K562 (cell line): Measurements from ENCODE around the gene MARS1. TPM values are rescaled to one million over a fixed set of nuclear protein-coding genes. Genes with fewer than 3 reads are reported as not detected.

Experiments
- ARID3A ChIP-seq: IDR thresholded peaks from 2 replicates; pipeline ENCODE4 v1.6.1; 2012; ENCODE audit warnings: low read depth, low read length, improper control_type of control experiment, borderline replicate concordance
- ATF7 ChIP-seq: fragments of 450-650 bp; IDR thresholded peaks from 2 replicates; pipeline ENCODE4 v1.7.1; 2014; ENCODE audit warnings: mild to moderate bottlenecking, moderate library complexity
- FOS ChIP-seq: IDR thresholded peaks from 3 replicates; pipeline ENCODE4 v1.6.1; 2011; ENCODE audit not compliant: insufficient read length; ENCODE audit errors: extremely low read depth
- KLF1 ChIP-seq: fragments of 450-650 bp; IDR thresholded peaks from 2 replicates; pipeline ENCODE4 v1.6.1; 2016; ENCODE audit warnings: missing genetic modification characterization, missing compliant biosample characterization
- MCM7 ChIP-seq, 2 experiments: fragments of 450-650 bp; IDR thresholded peaks; 2 replicates each; pipeline ENCODE4 v1.6.1; 2016 to 2018
- MNT ChIP-seq, 2 experiments: fragments of 450-650 bp; conservative IDR thresholded peaks; 2 replicates each; pipeline ENCODE4 v1.6.1; 2017; ENCODE audit warnings: mild to moderate bottlenecking in 2 of 2, moderate library complexity in 2 of 2
- NR1H2 ChIP-seq: sonication (generic); formaldehyde crosslinking; IDR thresholded peaks from 2 replicates; pipeline ENCODE4 v1.4.0; 2020; ENCODE audit warnings: mild to moderate bottlenecking, missing genetic modification reagents
- PML ChIP-seq: IDR thresholded peaks from 2 replicates; pipeline ENCODE4 v1.6.1; 2012; ENCODE audit warnings: low read length, inconsistent platforms
- PRDM10 ChIP-seq: fragments of 450-650 bp; IDR thresholded peaks from 2 replicates; pipeline ENCODE4 v1.6.1; 2018; ENCODE audit not compliant: partially characterized antibody
- PTRF ChIP-seq: fragments of 450-650 bp; IDR thresholded peaks from 2 replicates; pipeline ENCODE4 v1.6.1; 2016; ENCODE audit warnings: mild to moderate bottlenecking, missing genetic modification characterization, missing compliant biosample characterization
- SETDB1 ChIP-seq: IDR thresholded peaks from one replicate; pipeline ENCODE4 v1.6.1; 2012; ENCODE audit warnings: low read length, control low read depth, inconsistent platforms
- TRIM24 ChIP-seq, 2 experiments: fragments of 450-650 bp; IDR thresholded peaks; 2 replicates each; pipeline ENCODE4 v1.6.1; 2016
- ZNF41 ChIP-seq: fragments of 250-450 bp; sonication (Bioruptor Pico); conservative IDR thresholded peaks from 2 replicates; pipeline ENCODE4 v1.4.0; 2020; ENCODE audit warnings: mild to moderate bottlenecking
- polyA plus RNA-seq, 8 experiments: library from polyadenylated mRNA; depleted of rRNA in 4 of 8; stranded (reverse) in 5 of 8; unstranded in 3 of 8; fragments of >200 nt; fragmentation: Nextera tagmentation in 2 of 8; fragmentation: Illumina TruSeq in 1 of 8; extraction: Ambion mirVana in 2 of 8; extraction: Trizol in 1 of 8; gene quantifications; 2 replicates each; pipeline versions ENCODE4 v1.2.1 to v1.2.3, GENCODE V29; 2011 to 2014; ENCODE audit warnings: inconsistent platforms in 1 of 8, missing spikeins in 1 of 8
- total RNA-seq, 7 experiments: library from RNA; depleted of rRNA in 6 of 7; stranded (reverse); fragments of >200 nt in 6 of 7; fragmentation: Illumina TruSeq in 2 of 7; extraction: Trizol in 2 of 7; gene quantifications; 2 replicates each; pipeline versions ENCODE4 v1.2.1 to v1.2.3, GENCODE V29; 2011 to 2021; ENCODE audit warnings: low replicate concordance in 1 of 7
- TF ChIP-seq, protein P1 (sequence below): fragments of 200-800 bp; sonication (Bioruptor generic); IDR thresholded peaks from 2 replicates; pipeline ENCODE4 v1.6.1; 2017; ENCODE audit warnings: missing genetic modification characterization, missing compliant biosample characterization
- TF ChIP-seq, protein P2 (sequence below): fragments of 250-450 bp; sonication (Bioruptor Pico); IDR thresholded peaks from 2 replicates; pipeline ENCODE4 v1.5.0; 2021; ENCODE audit warnings: mild to moderate bottlenecking, moderate library complexity

MARS1 gene
- total and polyA plus RNA-seq, 9 of the 15 experiments (the other 6 are each of a cell fraction or from before 2014, with no cell fraction given) = 117 to 382 (median 220) TPM

GRCh38 chr12:57454566-57455373, 33.1 kb upstream of the MARS1 start, which contains the start of gene INHBE (continued):
- TF ChIP-seq, protein P1, sequence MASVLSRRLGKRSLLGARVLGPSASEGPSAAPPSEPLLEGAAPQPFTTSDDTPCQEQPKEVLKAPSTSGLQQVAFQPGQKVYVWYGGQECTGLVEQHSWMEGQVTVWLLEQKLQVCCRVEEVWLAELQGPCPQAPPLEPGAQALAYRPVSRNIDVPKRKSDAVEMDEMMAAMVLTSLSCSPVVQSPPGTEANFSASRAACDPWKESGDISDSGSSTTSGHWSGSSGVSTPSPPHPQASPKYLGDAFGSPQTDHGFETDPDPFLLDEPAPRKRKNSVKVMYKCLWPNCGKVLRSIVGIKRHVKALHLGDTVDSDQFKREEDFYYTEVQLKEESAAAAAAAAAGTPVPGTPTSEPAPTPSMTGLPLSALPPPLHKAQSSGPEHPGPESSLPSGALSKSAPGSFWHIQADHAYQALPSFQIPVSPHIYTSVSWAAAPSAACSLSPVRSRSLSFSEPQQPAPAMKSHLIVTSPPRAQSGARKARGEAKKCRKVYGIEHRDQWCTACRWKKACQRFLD = peak; percentile 95
- no peak for TF ChIP-seq SETDB1
- TF ChIP-seq MNT (conservative IDR thresholded peaks at IDR 0.05) = peak; percentile 55 to 62; a peak in 3 of 4 replicates
- TF ChIP-seq ZNF41 (CRISPR knock-in tag) = no peak
- TF ChIP-seq ATF7 = peak; percentile 96
- peak; percentile 24 for TF ChIP-seq PRDM10
- TF ChIP-seq FOS = peak; percentile 83
- TF ChIP-seq NR1H2 (CRISPR knock-in tag) = no peak
- peak; percentile 80 for TF ChIP-seq KLF1 (tag)
- TF ChIP-seq PTRF (tag) = no peak
- TF ChIP-seq ARID3A = 0 out of 2 replicates have a peak, but pooled peaks have one; percentile 39
- no peak for TF ChIP-seq MCM7 (IDR thresholded peaks at IDR 0.05)
- peak; percentile 63 to 87; a peak in 3 of 4 replicates for TF ChIP-seq TRIM24 (IDR thresholded peaks at IDR 0.05)
- no peak for TF ChIP-seq PML
- TF ChIP-seq, protein P2, sequence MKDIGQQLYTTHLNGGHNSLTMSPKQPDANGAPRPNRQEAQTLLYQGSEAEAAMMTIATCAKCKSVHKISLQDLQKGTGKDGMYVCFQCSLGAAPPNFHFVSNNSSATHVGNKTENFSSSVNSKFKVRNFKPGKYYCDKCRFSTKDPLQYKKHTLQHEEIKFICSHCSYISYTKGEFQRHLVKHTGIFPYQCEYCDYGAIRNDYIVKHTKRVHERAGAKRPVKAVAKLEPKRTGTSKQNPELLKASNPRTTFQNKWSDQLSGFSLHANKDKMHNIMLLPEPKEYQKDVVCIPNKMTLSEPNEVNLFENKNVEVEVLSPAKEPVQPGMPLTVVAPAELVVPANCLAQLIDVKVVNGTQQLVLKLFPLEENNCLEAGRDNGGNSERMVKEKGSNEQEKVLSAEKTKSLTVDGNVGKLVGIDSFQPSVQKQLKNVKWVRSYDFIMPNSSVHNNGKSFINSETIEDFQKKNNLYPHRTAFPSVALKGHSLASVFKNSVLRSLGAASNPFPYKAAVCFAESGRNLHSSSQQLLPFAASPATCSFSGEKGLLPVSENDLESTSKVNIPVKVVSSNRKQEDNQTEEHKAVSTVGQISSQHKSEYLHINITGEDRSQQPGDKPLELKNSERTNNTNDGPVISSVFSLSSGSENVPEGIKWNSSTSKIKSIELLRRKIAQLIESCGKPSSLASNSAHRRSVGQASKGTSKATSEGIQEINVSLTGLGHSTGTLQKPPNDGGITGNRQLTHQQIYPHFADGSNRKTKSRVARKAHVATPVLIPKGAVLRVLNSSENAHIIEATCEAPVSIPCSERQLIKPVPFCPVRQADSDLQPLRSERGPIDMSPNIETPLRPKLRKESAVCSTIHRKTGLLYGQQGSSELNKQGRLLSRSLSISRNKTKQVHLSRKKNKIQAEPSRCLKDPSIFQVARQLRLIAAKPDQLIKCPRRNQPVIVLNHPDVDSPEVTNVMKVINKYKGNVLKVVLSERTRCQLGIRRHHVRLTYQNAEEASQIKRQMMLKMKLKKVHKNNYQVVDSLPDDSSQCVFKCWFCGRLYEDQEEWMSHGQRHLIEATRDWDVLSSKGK (CRISPR knock-in tag) = no peak
